Subcutaneous adipose tissue (tissue), 4 donors: Measurements from ENCODE around the gene ZMYM2. TPM values are rescaled to one million over a fixed set of nuclear protein-coding genes. Genes with fewer than 3 reads are reported as not detected.

Experiments
- CTCF ChIP-seq: fragments of 450-650 bp; IDR thresholded peaks from one replicate; pipeline ENCODE4 v1.5.1; 2016; ENCODE audit warnings: low read depth, mild to moderate bottlenecking, control low read depth, antibody characterized with exemption, moderate library complexity
- total RNA-seq, 4 donors: library from RNA; depleted of rRNA; stranded (reverse); fragments of >200 nt; gene quantifications; one replicate each; pipeline ENCODE4 v1.1.0, GENCODE V29; 2016

ZMYM2 gene
- total RNA-seq, 4 donors from 2014 or later = 73.3 to 97.2 (median 86.5) TPM

- TF ChIP-seq CTCF = no peak
Observed at GRCh38 chr13:20130012-20130411, 171.5 kb downstream of the ZMYM2 start.

- TF ChIP-seq CTCF = no peak
Observed at GRCh38 chr13:20130652-20131051, 172.1 kb downstream of the ZMYM2 start.

GRCh38 chr13:20131057-20131832 lies 172.7 kb downstream of the ZMYM2 start:
- no peak for TF ChIP-seq CTCF

- no peak for TF ChIP-seq CTCF
Observed at GRCh38 chr13:20132052-20132634, 173.6 kb downstream of the ZMYM2 start.

GRCh38 chr13:20134732-20135131 lies 176.2 kb downstream of the ZMYM2 start:
- TF ChIP-seq CTCF = no peak

- TF ChIP-seq CTCF = no peak
Observed at GRCh38 chr13:20136781-20137703, 178.5 kb downstream of the ZMYM2 start.

GRCh38 chr13:20137875-20138274 lies 179.3 kb downstream of the ZMYM2 start:
- TF ChIP-seq CTCF = no peak
